T follicular helper cell (primary cell): ENCODE results near the gene TM4SF4.

Experiments used
- DNase-seq: peaks from one replicate; pipeline ENCODE4 v3.0.0-alpha.2; 2020; ENCODE audit warnings: low read depth

TM4SF4 gene

GRCh38 chr3:149486726-149487125 is 12.2 kb downstream of the TM4SF4 start:
- no peak for DNase-seq

- no peak for DNase-seq
Measured at GRCh38 chr3:149487598-149488197, 13.2 kb downstream of the TM4SF4 start.

GRCh38 chr3:149489060-149489690 is 14.7 kb downstream of the TM4SF4 start:
- DNase-seq: no peak

- DNase-seq: no peak
Measured at GRCh38 chr3:149490260-149490971, 15.9 kb downstream of the TM4SF4 start.

GRCh38 chr3:149493315-149494021 is 19.0 kb downstream of the TM4SF4 start:
- DNase-seq: no peak

GRCh38 chr3:149494022-149494758 is 19.7 kb downstream of the TM4SF4 start:
- DNase-seq: no peak

GRCh38 chr3:149494759-149495580 is 20.5 kb downstream of the TM4SF4 start:
- no peak for DNase-seq

GRCh38 chr3:149495581-149496125 is 21.2 kb downstream of the TM4SF4 start:
- no peak for DNase-seq

- no peak for DNase-seq
Measured at GRCh38 chr3:149496891-149497290, 22.4 kb downstream of the TM4SF4 start.

- DNase-seq: no peak
Measured at GRCh38 chr3:149497966-149498670, 23.6 kb downstream of the TM4SF4 start.

GRCh38 chr3:149501524-149501923 is 27.0 kb downstream of the TM4SF4 start:
- DNase-seq: no peak

GRCh38 chr3:149502438-149502837 is 27.9 kb downstream of the TM4SF4 start:
- no peak for DNase-seq

- no peak for DNase-seq
Measured at GRCh38 chr3:149506540-149506939, 32.0 kb downstream of the TM4SF4 start.

GRCh38 chr3:149506965-149507364 is 32.5 kb downstream of the TM4SF4 start:
- DNase-seq: no peak

GRCh38 chr3:149507491-149508324 is 33.2 kb downstream of the TM4SF4 start:
- DNase-seq: no peak

GRCh38 chr3:149509526-149509925 is 35.0 kb downstream of the TM4SF4 start:
- DNase-seq: no peak

GRCh38 chr3:149510480-149510879 is 36.0 kb downstream of the TM4SF4 start:
- DNase-seq: no peak

- DNase-seq: no peak
Measured at GRCh38 chr3:149511040-149511626, 36.6 kb downstream of the TM4SF4 start.
